Central memory CD8-positive, alpha-beta T cell (primary cell): Measurements from ENCODE around the gene GPSM1.

Experiments
- ATAC-seq: fragments of 150-1000 bp; cut with Tn5 transposase; replicated peaks from 2 replicates; pipeline ENCODE4 v1.10.0; 2022; ENCODE audit warnings: mild to moderate bottlenecking, moderate FRiP score, moderate number of reproducible peaks; ENCODE audit not compliant: poor library complexity, severe bottlenecking; ENCODE audit errors: extremely low read depth
- DNase-seq, 2 donors: peaks; one replicate each; pipeline ENCODE4 v3.0.0; 2021; ENCODE audit warnings: low spot score in 2 of 2
- H3K27ac Mint-ChIP-seq: one replicate; pipeline ENCODE4 v1.8.0; 2022; ENCODE audit warnings: low read depth, mild to moderate bottlenecking, moderate library complexity, mixed read lengths
- H3K27me3 Mint-ChIP-seq: one replicate; pipeline ENCODE4 v1.8.0; 2022; ENCODE audit warnings: mixed read lengths
- H3K36me3 Mint-ChIP-seq: one replicate; pipeline ENCODE4 v1.8.0; 2022; ENCODE audit warnings: mild to moderate bottlenecking, moderate library complexity, mixed read lengths; ENCODE audit not compliant: insufficient read depth
- H3K4me1 Mint-ChIP-seq: one replicate; pipeline ENCODE4 v1.8.0; 2022; ENCODE audit warnings: mixed read lengths
- H3K4me3 Mint-ChIP-seq: one replicate; pipeline ENCODE4 v1.8.0; 2022; ENCODE audit warnings: mild to moderate bottlenecking, moderate library complexity, mixed read lengths
- H3K9me3 Mint-ChIP-seq: one replicate; pipeline ENCODE4 v1.8.0; 2022; ENCODE audit warnings: mixed read lengths

GPSM1 gene

GRCh38 chr9:136372561-136373299 lies 45.4 kb downstream of the GPSM1 start:
- Mint-ChIP-seq H3K9me3 (no peaks in the 10 kb centered on the region), H3K27me3 (no peaks in the 10 kb centered on the region), H3K27ac (no peak overlapping the region), H3K36me3 (peaks cover 2% of the 10 kb centered on the region), H3K4me3 (no peak overlapping the region), H3K4me1 (no peaks in the 10 kb centered on the region)
- ATAC-seq (no peak), DNase-seq (no peak)

GRCh38 chr9:136373300-136374182 lies 46.2 kb downstream of the GPSM1 start, which contains the start of gene CARD9:
Gene CARD9, minus strand, starts transcription at chr9:136373669. Its CDS starts 1,591 bp downstream, at chr9:136372078.
- Mint-ChIP-seq H3K27me3 (no peaks in the 10 kb centered on the region), H3K9me3 (no peaks in the 10 kb centered on the region), H3K27ac (no peak within 1 kb of the TSS), H3K4me1 (no peaks in the 10 kb centered on the region), H3K36me3 (peaks cover 2% of the 10 kb centered on the region), H3K4me3 (no peak within 1 kb of the TSS)
- ATAC-seq, result no peak
- no peak for DNase-seq

- DNase-seq (no peak), ATAC-seq (no peak)
- Mint-ChIP-seq H3K27ac (no peak overlapping the region), H3K4me1 (no peaks in the 10 kb centered on the region), H3K4me3 (no peak overlapping the region), H3K36me3 (peaks cover 2% of the 10 kb centered on the region), H3K27me3 (no peaks in the 10 kb centered on the region), H3K9me3 (no peaks in the 10 kb centered on the region)
Measured at GRCh38 chr9:136374183-136374575, 46.8 kb downstream of the GPSM1 start.

GRCh38 chr9:136375096-136375495 lies 47.8 kb downstream of the GPSM1 start:
- DNase-seq, result no peak
- ATAC-seq, result no peak
- no peaks in the 10 kb centered on the region for H3K27me3 Mint-ChIP-seq
- no peaks in the 10 kb centered on the region for H3K9me3 Mint-ChIP-seq
- no peaks in the 10 kb centered on the region for H3K4me1 Mint-ChIP-seq
- no peak overlapping the region for H3K4me3 Mint-ChIP-seq
- no peak overlapping the region for H3K27ac Mint-ChIP-seq
- H3K36me3 Mint-ChIP-seq, result peaks cover 2% of the 10 kb centered on the region

GRCh38 chr9:136376457-136376856 lies 49.1 kb downstream of the GPSM1 start:
- H3K36me3 Mint-ChIP-seq, result peaks cover 5% of the 10 kb centered on the region
- H3K27ac Mint-ChIP-seq, result no peak overlapping the region
- ATAC-seq (no peak), DNase-seq (no peak)
- no peaks in the 10 kb centered on the region for H3K9me3 Mint-ChIP-seq
- H3K4me3 Mint-ChIP-seq, result no peak overlapping the region
- no peaks in the 10 kb centered on the region for H3K27me3 Mint-ChIP-seq
- H3K4me1 Mint-ChIP-seq, result no peaks in the 10 kb centered on the region

- Mint-ChIP-seq H3K27ac (no peak overlapping the region), H3K4me1 (no peaks in the 10 kb centered on the region), H3K27me3 (no peaks in the 10 kb centered on the region), H3K9me3 (no peaks in the 10 kb centered on the region), H3K4me3 (no peak overlapping the region), H3K36me3 (peaks cover 5% of the 10 kb centered on the region)
- ATAC-seq, result no peak
- no peak for DNase-seq
Measured at GRCh38 chr9:136377341-136378169, 50.2 kb downstream of the GPSM1 start.

GRCh38 chr9:136378170-136379002 lies 51.0 kb downstream of the GPSM1 start:
- Mint-ChIP-seq H3K4me3 (no peak overlapping the region), H3K27ac (no peak overlapping the region)

GRCh38 chr9:136379003-136379287 lies 51.6 kb downstream of the GPSM1 start:
- Mint-ChIP-seq H3K4me1 (peaks cover under 1% of the 10 kb centered on the region), H3K4me3 (no peak overlapping the region), H3K27me3 (no peaks in the 10 kb centered on the region), H3K36me3 (peaks cover 5% of the 10 kb centered on the region), H3K9me3 (no peaks in the 10 kb centered on the region), H3K27ac (no peak overlapping the region)
- ATAC-seq, result no peak
- DNase-seq, result no peak

More at GRCh38 chr9:136378170-136379002, 51.0 kb downstream of the GPSM1 start:
- H3K4me1 Mint-ChIP-seq, result no peaks in the 10 kb centered on the region
- DNase-seq, result no peak
- ATAC-seq, result no peak
- H3K27me3 Mint-ChIP-seq, result no peaks in the 10 kb centered on the region
- peaks cover 5% of the 10 kb centered on the region for H3K36me3 Mint-ChIP-seq
- no peaks in the 10 kb centered on the region for H3K9me3 Mint-ChIP-seq

- ATAC-seq (no peak), DNase-seq (no peak)
- Mint-ChIP-seq H3K36me3 (peaks cover 7% of the 10 kb centered on the region), H3K27ac (no peak overlapping the region), H3K27me3 (no peaks in the 10 kb centered on the region), H3K9me3 (no peaks in the 10 kb centered on the region), H3K4me3 (no peak overlapping the region), H3K4me1 (peaks cover 5% of the 10 kb centered on the region)
Measured at GRCh38 chr9:136379401-136379800, 52.1 kb downstream of the GPSM1 start.

- ATAC-seq (no peak), DNase-seq (no peak)
- Mint-ChIP-seq H3K4me1 (peaks cover 10% of the 10 kb centered on the region), H3K27ac (no peak overlapping the region), H3K36me3 (peaks cover 10% of the 10 kb centered on the region), H3K9me3 (no peaks in the 10 kb centered on the region), H3K27me3 (no peaks in the 10 kb centered on the region), H3K4me3 (no peak overlapping the region)
Measured at GRCh38 chr9:136379891-136380290, 52.6 kb downstream of the GPSM1 start.

- H3K4me1 Mint-ChIP-seq, result peaks cover 15% of the 10 kb centered on the region
- H3K4me3 Mint-ChIP-seq, result no peak overlapping the region
- no peaks in the 10 kb centered on the region for H3K27me3 Mint-ChIP-seq
- ATAC-seq (no peak), DNase-seq (no peak)
- H3K9me3 Mint-ChIP-seq, result no peaks in the 10 kb centered on the region
- H3K36me3 Mint-ChIP-seq, result peaks cover 12% of the 10 kb centered on the region
- no peak overlapping the region for H3K27ac Mint-ChIP-seq
Measured at GRCh38 chr9:136380381-136380780, 53.0 kb downstream of the GPSM1 start.

GRCh38 chr9:136381311-136381710 lies 54.0 kb downstream of the GPSM1 start:
- ATAC-seq, result no peak
- H3K27ac Mint-ChIP-seq, result no peak overlapping the region
- H3K36me3 Mint-ChIP-seq, result peaks cover 12% of the 10 kb centered on the region
- no peaks in the 10 kb centered on the region for H3K9me3 Mint-ChIP-seq
- DNase-seq, result no peak
- H3K27me3 Mint-ChIP-seq, result no peaks in the 10 kb centered on the region
- H3K4me1 Mint-ChIP-seq, result peaks cover 24% of the 10 kb centered on the region
- H3K4me3 Mint-ChIP-seq, result no peak overlapping the region
